Left lung (tissue), 10 donors: ENCODE results near the gene MPHOSPH8. TPM values are rescaled to one million over a fixed set of nuclear protein-coding genes. Genes with fewer than 3 reads are reported as not detected.
"Not testable (repeated sequence)": the region's sequence is repeated elsewhere in the genome, so short reads cannot be mapped to it uniquely, and the experiment has no call there.

ENCODE experiments used
- ATAC-seq: fragments of 200-7000 bp; cut with Tn5 transposase; one replicate; pipeline ENCODE4 v1.9.1; 2020; ENCODE audit warnings: moderate library complexity
- DNase-seq, 4 donors: peaks; one replicate each; pipeline ENCODE4 v3.0.0-alpha.2; 2013 to 2020
- H3K27ac ChIP-seq, 2 donors: fragments of 200-600 bp; sonication (generic) in 1 of 2; one replicate each; pipeline versions ENCODE4 v1.5.0 to v1.8.0; 2020 to 2021
- H3K27me3 ChIP-seq, 2 donors: fragments of 200-600 bp; sonication (generic) in 1 of 2; one replicate each; pipeline versions ENCODE4 v1.5.0 to v1.8.0; 2020 to 2021
- H3K36me3 ChIP-seq, 2 donors: fragments of 200-600 bp; sonication (generic) in 1 of 2; one replicate each; pipeline versions ENCODE4 v1.5.0 to v1.8.0; 2020 to 2021
- H3K4me1 ChIP-seq, 2 donors: fragments of 200-600 bp; one replicate each; pipeline ENCODE4 v1.8.0; 2021
- H3K4me3 ChIP-seq, 2 donors: fragments of 200-600 bp; sonication (generic) in 1 of 2; one replicate each; pipeline versions ENCODE4 v1.5.0 to v1.8.0; 2020 to 2021; ENCODE audit warnings: mild to moderate bottlenecking in 1 of 2
- H3K9me3 ChIP-seq, 2 donors: fragments of 200-600 bp; sonication (generic) in 1 of 2; one replicate each; pipeline versions ENCODE4 v1.5.0 to v1.8.0; 2020 to 2021
- CTCF ChIP-seq, 2 donors: fragments of 200-600 bp; sonication (generic) in 1 of 2; IDR thresholded peaks; one replicate each; pipeline versions ENCODE4 v1.5.0 to v1.8.0; 2021; ENCODE audit warnings: antibody characterized with exemption in 2 of 2
- intact Hi-C, 2 donors: fragments of 100-400 bp; cut with DNase I; formaldehyde crosslinking; loops; one replicate each; pipeline versions ENCODE4 v1.11.2 to v1.14.2; 2022
- polyA plus RNA-seq, 6 donors: library from polyadenylated mRNA; unstranded; fragments of 120-200 nt; gene quantifications; one replicate each; pipeline ENCODE4 v1.2.1, GENCODE V29; 2013; ENCODE audit not compliant: insufficient read length in 6 of 6
- total RNA-seq, 2 donors: library from RNA; stranded (reverse); fragmentation: NEBNext Ultra II Directional; extraction: Animal tissue kit (Norgen Biotek cat#: 25700); gene quantifications; one replicate each; pipeline ENCODE4 v1.2.1, GENCODE V29; 2021
- donor health status: DM: no; HTN: yes; CAD: no.
- donor health status: DM: no; HTN: no; CAD: no.

Gene MPHOSPH8
- total and polyA plus RNA-seq, 8 donors: 30.9 to 84.8 (median 72.3) TPM

GRCh38 chr13:19695428-19695827 is 62.0 kb downstream of the MPHOSPH8 start:
- TF ChIP-seq CTCF (IDR thresholded peaks at IDR 0.05): no peak
- no peak for DNase-seq
- intact Hi-C loops: no loop called here
- Histone ChIP-seq H3K27me3 (no peaks in the 10 kb centered on the region), H3K27ac (no peak overlapping the region), H3K9me3 (no peaks in the 10 kb centered on the region), H3K4me1 (no peaks in the 10 kb centered on the region), H3K4me3 (no peak overlapping the region), H3K36me3 (peaks cover 0 to 10% of the 10 kb centered on the region in 2 donors)
- ATAC-seq: no peak

GRCh38 chr13:19695829-19696228 is 62.4 kb downstream of the MPHOSPH8 start:
- H3K27ac ChIP-seq: no peak overlapping the region
- H3K9me3 ChIP-seq: no peaks in the 10 kb centered on the region
- intact Hi-C loops: no loop called here
- no peaks in the 10 kb centered on the region for H3K4me1 ChIP-seq
- ATAC-seq: no peak
- DNase-seq: no peak
- H3K27me3 ChIP-seq: no peaks in the 10 kb centered on the region
- TF ChIP-seq CTCF (IDR thresholded peaks at IDR 0.05): no peak
- H3K36me3 ChIP-seq: peaks cover 0 to 10% of the 10 kb centered on the region in 2 donors
- no peak overlapping the region for H3K4me3 ChIP-seq

- H3K9me3 ChIP-seq, intact Hi-C loops, H3K36me3 ChIP-seq, H3K4me3 ChIP-seq, DNase-seq, H3K27me3 ChIP-seq, H3K4me1 ChIP-seq, H3K27ac ChIP-seq, ATAC-seq: not testable (repeated sequence)
These were observed 67.5 kb downstream of the MPHOSPH8 start for GRCh38 chr13:19700963-19701362.

- H3K4me1 ChIP-seq, intact Hi-C loops, H3K36me3 ChIP-seq, H3K9me3 ChIP-seq, ATAC-seq, H3K27me3 ChIP-seq, DNase-seq, H3K27ac ChIP-seq, H3K4me3 ChIP-seq: not testable (repeated sequence)
These were observed 68.2 kb downstream of the MPHOSPH8 start for GRCh38 chr13:19701619-19702018.

GRCh38 chr13:19704256-19704655 is 70.8 kb downstream of the MPHOSPH8 start:
- DNase-seq, ATAC-seq, H3K27me3 ChIP-seq, intact Hi-C loops, H3K9me3 ChIP-seq, H3K4me1 ChIP-seq, H3K4me3 ChIP-seq, H3K36me3 ChIP-seq, H3K27ac ChIP-seq: not testable (repeated sequence)

- H3K27me3 ChIP-seq, H3K36me3 ChIP-seq, intact Hi-C loops, H3K9me3 ChIP-seq, ATAC-seq, H3K4me3 ChIP-seq, H3K27ac ChIP-seq, DNase-seq, H3K4me1 ChIP-seq: not testable (repeated sequence)
These were observed 75.6 kb downstream of the MPHOSPH8 start for GRCh38 chr13:19709039-19709438.

GRCh38 chr13:19709782-19710181 is 76.3 kb downstream of the MPHOSPH8 start:
- H3K4me1 ChIP-seq, H3K36me3 ChIP-seq, H3K27ac ChIP-seq, intact Hi-C loops, H3K27me3 ChIP-seq, H3K4me3 ChIP-seq, H3K9me3 ChIP-seq, DNase-seq, ATAC-seq: not testable (repeated sequence)

GRCh38 chr13:19713186-19713965 is 79.9 kb downstream of the MPHOSPH8 start:
- no peak overlapping the region for H3K4me3 ChIP-seq
- H3K27ac ChIP-seq: no peak overlapping the region
- peaks cover 0 to 7% of the 10 kb centered on the region in 2 donors for H3K36me3 ChIP-seq
- intact Hi-C loops: no loop called here
- no peaks in the 10 kb centered on the region for H3K27me3 ChIP-seq
- ATAC-seq (peak; percentile 22), DNase-seq (no peak)
- no peaks in the 10 kb centered on the region for H3K9me3 ChIP-seq
- H3K4me1 ChIP-seq: no peaks in the 10 kb centered on the region
- TF ChIP-seq CTCF (IDR thresholded peaks at IDR 0.05): no peak
